ENCODE measurements around the gene FRG2B.
"Not testable (repeated sequence)": the region's sequence is repeated elsewhere in the genome, so short reads cannot be mapped to it uniquely, and the experiment has no call there.

The FRG2B gene

DNA sequence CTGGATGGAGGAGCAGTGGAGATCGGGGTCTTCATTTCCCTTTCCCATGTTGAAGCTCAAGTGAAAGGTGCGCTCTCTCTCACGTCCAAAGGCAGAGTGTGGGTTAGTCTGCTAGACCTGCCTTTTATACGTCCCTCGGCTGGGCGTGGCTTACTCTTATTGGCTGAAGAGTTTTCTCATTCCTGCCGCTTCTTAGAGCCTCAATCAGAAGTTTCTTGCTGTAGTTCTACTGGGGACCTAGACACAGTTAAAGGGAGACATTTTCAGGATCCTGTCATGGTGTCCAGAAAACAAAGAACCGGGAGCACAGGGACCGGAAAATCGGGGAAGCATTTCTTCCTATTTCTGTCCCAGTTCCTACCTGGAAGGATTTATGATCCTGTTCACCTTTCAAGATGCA is at the start of gene FRG2B:
Gene FRG2B, minus strand, starts transcription at position 101 of the 400 bp plus-strand sequence. Its CDS starts 53 bp downstream, at position 48.
- not testable (repeated sequence) for FAIRE-seq

DNA sequence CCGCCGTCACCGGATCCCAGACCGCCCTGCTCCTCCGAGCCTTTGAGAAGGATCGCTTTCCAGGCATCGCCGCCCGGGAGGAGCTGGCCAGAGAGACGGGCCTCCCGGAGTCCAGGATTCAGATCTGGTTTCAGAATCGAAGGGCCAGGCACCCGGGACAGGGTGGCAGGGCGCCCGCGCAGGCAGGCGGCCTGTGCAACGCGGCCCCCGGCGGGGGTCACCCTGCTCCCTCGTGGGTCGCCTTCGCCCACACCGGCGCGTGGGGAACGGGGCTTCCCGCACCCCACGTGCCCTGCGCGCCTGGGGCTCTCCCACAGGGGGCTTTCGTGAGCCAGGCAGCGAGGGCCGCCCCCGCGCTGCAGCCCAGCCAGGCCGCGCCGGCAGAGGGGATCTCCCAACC is 40.9 kb upstream of the FRG2B start:
- not testable (repeated sequence) for FAIRE-seq

DNA sequence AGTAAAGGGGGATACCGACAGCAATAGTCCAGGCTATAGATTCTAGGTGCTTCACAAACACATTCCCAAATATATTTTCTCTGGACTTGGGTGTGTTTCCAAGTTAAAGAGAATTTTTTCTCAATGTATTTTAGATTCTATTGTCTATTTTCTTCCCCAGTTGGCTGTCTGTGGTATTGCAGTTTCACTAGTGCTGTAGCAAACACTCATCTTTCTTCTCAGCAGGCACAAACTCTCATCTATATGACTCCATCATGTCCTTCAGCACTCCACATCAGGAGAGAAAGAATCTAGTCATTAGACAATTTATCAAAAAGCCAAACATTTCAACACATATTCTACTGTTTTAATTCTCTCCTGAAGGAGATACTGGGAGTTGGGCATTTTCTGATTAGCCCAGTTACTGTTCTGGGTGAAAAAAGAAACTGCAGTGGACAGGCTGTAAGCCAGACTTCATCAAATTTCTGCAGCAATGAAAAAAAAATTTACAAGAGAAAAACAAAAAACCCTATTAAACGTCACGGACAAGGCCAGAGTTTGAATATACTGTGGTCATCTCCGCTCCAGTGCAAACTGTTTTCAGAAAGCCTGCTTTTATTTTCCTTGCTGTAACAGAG is 37.1 kb upstream of the FRG2B start:
- not testable (repeated sequence) for FAIRE-seq

DNA sequence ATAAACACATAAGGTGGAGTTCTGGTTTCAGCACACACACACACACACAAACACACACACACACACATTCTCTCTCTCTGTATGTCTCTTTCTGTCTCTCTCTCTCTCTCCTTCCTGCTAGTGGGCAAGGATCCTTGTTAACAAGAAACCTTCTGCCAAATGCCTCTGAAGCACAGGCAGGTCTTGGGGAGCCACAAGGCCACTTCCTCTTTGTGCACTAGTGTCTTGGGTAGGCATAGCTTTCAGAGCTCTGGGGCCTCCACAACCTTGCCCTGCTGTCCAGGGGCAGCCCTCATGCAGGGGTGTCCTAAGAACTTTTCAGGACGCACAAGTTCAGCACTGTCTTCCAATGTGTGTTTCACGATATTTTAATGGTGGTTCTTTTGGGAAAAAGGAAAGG is 34.5 kb upstream of the FRG2B start:
- not testable (repeated sequence) for FAIRE-seq

DNA sequence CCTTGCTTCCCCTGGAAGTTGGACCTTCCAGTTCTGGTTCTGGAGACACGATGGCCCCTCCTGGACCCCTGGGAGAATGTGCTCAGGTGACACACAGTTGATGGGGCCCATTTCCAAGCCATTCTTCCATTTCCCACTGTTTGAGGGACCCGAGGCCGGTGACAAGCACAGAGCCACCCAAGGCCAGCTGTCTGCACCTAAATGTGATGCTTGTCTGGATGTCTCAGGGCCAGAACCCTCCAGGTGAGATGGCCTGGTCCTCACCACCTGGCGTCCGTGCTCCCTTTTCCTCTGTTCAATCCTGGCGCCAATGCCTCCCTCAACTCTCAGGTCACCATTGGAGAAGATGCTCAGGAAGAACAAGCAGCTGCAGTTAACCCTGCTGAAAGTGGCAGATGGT is 33.9 kb upstream of the FRG2B start:
- not testable (repeated sequence) for FAIRE-seq

DNA sequence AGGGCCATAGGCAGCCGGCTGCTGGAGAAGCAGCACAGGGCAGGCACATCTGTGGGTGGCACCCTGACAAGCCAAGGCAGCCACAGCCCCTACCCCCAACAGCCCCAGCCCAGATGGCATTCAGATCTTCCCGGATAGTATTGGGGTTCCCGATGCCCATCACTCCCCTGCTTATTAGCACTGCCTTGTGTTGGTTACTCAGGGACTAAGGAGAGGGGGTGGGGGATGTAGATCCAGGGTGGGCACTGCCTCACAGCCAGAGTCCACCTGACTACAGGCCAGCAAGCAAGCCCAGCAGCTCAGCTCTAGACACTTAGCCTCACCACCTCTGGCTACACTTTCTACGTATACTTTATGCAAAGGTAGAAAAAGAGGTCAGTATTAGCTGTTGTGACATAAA is 30.7 kb upstream of the FRG2B start:
- FAIRE-seq = not testable (repeated sequence)

DNA sequence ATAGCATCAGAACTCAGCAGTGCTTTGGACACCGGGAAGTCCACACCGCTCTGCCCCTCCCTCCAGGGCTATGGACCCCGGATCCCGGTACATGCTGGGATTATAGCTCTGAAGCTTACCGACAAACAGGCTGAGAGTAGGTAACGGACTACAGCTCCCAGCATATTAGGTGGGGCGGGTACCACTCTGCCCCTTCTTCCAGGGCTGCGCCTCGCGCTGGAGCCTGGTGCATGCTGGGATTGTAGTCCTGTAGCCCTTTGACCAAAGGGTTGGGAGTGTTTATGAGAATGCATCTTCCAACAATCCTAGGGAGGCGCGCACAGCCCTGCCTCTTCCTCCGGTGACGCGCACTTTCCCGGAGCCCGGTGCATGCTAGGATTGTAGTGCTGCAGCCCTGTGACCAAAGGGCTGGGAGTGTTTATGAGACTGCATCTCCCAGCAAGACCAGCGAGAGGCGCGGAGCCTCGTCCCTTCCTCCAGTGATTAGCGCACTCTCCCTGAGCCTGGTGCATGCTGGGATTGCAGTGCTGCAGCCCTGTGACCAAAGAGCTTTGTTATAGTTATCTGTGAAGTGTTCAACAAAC is 22.4 kb upstream of the FRG2B start:
- not testable (repeated sequence) for FAIRE-seq

DNA sequence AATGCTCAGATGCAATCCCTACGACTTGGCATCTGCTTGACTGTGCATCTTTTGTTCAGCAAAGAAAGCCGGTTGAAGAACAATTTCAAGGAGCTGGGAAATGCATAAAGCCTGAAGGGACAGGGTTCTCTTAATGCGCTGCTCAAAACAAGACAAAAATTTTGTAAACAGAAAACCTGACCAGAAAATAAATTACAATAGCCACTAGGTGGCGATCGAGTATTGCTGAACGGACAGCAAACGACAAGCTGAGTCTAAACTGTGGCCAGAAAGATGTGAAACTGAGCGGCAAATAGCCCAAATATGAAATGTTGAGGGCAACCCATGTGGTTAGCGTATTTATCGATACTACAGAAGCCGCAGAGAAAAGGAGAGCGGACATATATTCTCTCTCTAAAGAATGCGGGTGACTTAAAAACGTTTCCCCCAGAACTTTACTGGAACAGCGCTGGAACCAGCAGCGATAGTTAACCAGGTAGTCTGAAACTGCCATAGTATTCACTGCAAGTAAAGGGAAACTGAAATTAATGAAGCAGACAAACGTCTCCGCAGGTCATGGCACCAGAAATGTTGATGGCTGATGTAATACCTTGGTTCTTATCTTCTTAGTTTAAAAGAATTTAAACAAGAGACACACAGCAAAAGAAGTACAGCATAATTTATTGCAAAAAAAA is 20.6 kb upstream of the FRG2B start:
- not testable (repeated sequence) for FAIRE-seq

DNA sequence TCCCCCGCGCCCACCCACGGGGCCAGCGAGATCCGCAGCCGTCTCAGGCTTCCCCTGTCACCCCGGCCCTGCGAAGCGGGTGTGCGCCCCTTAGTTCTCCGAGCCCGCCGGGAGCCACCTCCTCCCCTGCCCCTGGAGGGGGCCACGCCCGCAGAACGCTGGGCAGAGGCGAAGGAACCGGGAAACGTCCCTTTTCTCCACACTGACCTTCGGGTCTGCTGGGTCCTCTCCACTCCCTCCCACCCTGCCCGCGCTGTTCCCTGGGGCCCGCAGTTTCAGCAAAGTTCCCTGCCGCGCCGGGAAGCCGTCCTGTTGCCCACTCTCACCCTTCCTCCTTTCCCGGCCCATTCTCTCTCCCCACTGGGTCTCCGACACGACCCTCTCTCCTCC is 11.2 kb upstream of the FRG2B start:
- not testable (repeated sequence) for FAIRE-seq

DNA sequence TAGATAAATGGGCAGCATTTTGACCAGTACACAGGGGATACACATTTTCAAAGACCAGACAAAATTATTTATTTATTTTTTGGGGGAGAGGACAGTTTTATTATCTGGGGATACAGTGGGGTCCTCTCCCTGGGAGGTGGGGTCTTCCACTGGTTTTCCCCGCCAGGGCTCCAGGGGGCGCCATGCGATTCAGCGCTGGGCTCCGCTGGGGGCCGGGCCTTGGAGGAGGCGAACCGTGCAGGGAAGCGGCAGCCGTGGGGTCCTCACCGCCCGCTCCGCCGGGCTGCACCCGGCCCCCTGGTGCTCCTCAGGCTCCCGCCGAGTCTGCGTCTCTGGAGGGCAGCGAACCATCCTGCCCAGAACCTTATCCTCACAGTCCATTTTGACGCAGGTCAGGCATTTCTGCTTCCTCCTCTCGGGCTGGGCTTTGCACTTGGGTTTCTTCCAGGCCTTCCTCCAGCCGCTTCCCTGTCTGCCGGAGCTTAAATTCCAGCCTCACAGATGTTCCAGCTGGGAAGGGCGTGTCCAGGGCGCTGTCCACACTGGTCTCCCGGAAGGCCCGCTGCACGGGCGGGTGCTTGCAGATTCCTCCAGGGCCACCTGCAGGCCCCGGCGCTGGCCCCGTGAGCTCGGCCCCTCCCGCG is 10.7 kb upstream of the FRG2B start:
- not testable (repeated sequence) for FAIRE-seq

DNA sequence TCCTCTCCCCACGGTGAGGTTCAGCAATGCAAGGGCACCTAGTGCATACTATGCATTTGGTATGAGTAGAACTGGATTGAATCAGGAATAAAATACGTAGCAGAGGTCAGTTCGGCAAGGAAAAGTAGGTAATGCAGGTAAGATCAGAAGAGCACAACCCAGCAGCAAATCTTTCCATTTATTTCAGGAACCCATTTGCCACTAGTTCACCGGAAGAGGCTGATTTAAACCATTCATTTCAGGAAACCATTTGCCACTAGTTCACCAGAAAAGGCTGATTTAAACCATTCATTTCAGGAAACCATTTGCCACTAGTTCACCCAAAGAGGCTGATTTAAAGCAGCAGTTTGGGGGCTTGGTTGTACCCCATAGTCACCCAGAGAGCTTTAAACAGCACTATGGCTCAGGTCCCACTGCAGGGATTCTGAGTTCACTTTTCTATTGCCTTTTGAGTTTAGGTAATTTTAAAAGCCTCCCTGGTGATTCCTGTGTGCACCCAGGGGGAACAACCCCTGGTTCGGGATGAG is 4.2 kb upstream of the FRG2B start:
- not testable (repeated sequence) for FAIRE-seq

DNA sequence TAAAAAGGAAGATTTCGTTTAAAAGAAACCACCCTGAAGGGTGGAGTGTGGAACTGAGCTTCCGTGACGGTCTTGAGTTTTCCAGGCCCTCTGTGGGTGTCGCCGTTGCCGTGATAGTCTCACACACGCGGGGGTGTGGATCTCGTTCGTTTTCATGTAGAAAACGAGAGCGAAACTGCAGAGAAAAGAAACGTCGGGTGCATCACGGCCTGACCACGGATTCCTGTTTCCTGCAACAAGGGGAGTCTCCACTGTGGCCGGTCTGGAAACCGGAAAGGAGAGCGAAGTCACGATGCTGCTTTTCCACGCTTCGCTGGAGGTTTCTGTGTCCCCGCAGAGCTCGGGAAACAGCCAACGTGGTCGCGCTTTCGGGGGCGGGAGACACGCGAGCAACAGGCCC is 4.1 kb downstream of the FRG2B start:
- not testable (repeated sequence) for FAIRE-seq

DNA sequence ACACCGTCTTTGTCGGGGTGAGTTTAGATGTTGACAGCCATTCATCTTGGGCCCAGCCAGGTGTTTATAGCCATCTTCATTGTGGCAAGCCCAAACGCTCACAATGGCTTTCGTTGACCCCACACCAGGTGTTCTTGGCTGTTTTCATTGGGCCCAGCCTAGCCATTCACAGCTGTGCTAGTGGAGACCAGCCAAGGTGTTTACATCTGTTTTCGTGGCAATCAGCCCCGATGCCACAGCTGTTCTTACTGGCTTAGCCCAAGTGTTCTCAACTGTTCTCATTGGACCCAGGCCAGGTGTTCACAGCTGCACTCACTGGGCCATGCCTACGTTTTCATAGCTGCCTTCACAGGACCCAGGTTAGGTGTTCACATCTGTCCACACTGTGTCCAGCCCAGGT is 7.7 kb downstream of the FRG2B start:
- FAIRE-seq = no peak

DNA sequence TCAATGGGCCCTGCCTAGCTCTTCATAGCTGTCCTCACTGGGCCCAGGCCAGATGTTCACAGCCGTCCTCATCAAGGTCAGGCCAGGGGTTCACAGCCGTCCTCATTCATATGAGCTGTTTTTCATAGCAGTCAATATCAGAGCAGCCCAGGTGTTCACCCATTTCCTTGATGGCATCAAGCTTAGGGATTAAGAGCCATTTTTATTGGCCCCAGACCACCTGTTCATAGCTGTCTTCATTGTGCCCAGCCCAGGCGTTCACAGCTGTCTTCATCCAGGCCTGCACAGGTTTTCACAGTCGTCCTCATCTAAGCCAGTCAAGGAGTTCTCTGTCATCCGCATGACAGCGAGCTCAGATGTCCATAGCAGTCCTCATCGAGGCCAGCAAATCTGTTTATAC is 9.4 kb downstream of the FRG2B start:
- no peak for FAIRE-seq

DNA sequence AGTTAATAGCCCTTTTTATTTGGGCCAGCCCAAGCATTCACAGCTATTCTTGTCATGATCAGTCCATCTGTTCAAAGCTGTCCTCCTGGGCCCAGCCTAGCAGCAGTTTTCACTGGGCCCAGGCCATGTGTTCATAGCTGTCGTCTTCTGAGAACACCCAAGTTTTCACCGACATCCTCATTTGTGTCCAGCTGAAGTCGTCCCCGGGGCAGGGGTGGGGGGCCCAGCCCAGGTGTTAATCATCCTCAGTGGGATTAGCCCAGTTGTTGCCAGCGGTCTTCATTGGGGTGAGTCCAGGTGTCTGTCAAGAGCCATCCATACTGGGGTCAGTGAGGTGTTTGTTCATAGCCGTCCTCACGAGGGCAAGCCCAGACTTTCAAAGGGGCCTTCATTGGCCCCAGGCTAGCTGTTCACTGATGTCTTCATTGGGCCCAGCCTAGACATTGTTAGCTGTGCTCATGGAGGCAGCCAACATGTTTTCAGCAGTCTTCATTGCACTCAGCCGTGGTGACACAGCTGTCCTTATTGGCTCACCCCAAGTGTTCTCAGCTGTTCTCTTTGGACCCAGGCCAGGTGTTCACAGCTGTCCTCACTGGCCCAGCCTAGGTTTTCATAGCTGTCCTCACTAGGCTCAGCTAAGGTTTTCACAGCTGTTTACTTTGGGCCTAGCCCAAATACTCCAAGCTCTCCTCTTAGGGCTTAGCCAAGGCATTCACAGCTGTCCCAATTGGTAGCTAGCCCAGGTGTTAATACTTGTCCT is 10.0 kb downstream of the FRG2B start:
- FAIRE-seq = no peak

DNA sequence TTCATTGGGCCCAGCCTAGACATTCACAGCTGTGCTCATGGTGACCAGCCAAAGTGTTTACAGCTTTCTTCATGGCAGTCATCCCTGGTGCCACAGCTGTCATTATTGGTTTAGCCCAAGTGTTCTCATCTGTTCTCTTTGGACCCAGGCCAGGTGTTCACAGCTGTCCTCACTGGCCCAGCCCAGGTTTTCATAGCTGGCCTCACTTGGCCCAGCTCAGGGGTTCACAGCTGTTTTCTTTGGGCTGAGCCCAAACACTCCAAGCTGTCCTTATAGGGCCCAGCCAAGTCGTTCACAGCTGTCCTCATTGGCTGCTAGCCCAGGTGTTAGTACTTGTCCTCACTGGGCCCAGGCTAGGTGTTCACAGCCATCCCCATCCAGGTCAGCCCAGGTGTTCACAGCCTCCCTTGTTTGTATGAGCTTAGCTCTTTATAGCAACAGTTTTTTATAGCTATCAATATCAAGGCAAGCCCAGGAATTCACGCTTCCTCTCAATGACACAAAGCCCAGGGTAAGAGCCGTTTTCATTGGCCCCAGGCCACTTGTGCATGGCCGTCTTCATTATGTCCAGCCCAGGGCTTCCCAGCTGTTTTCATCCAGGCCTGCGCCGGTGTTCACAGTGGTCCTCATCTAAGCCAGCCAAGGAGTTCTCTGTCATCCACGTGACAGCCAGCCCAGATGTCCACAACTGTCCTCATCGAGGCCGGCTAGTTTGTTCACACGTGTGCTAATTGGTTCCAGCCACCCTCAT is 11.6 kb downstream of the FRG2B start:
- no peak for FAIRE-seq

DNA sequence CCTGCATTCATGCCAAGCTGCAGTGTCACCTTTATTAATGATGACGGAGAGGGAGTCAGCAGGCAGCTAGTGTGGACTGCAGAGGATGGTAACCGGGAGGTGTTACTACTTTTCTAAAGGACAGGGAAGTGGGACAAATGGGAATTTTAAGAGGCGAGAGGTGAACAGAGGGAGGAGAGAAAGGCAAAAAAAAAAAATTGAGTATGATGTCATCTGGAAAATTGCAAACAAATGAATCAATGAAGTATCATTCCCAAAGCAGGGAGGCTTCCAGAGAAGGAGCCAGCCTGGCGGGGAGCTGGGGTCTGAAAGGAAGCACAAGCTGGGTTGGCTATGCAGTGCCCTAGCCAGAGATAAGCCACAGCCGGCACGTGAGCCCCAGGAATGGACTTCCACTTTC is 12.9 kb downstream of the FRG2B start:
- FAIRE-seq = no peak

DNA sequence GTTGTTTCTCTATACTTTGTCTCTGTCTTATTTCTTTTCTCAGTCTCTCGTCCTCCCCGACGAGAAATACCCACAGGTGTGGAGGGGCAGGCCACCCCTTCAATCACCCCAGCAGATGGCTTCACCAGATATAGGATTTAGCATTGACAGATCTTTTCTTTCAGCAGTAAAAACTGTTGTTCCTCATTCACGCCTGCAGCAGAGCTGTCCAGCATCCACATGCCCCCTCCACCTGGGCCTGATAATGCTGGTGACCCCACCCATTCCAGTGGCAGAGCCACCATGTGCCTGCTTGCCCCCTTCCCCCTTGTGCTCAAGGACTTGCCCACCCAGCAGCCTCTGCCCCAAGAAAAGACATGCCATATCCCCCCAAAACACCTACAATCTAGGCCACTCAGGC is 15.5 kb downstream of the FRG2B start:
- no peak for FAIRE-seq

DNA sequence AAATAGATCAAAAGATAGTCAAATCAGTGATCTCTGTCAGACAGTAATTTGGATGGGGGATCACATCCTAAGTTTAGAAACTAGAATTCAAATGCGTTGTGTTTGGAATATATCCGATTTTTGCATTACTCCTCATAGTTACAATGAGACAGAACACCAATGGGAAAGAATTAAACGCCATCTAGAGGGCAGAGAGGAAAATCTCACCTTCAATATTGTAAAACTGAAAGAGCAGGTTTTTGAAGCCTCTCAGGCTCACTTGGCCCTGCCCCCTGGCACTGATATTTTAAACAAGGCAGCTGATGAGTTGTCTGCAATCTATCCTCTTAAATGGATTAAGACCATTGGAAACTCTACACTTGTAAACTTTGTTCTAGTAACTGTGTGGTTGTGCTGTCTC is 17.7 kb downstream of the FRG2B start:
- no peak for FAIRE-seq

DNA sequence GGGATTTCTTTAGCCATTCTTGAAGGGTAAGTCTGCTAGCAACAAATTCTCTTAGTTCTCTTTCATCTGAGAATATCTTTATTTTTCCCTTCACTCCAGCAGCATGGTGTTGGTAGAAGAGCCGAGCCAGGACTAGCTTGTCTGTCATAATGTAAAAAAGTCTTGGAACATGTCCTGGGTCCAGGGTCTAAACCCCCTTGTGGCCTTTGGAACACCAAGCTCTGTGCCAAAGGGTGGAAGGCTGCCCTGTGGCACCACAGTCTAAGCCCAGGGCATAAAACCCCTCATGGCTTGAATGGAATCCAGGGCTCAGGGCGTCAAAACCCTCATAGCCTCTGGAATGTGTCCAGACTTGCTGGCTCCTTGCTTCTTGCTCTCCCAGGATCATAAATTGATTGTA is 23.2 kb downstream of the FRG2B start:
- not testable (repeated sequence) for FAIRE-seq

DNA sequence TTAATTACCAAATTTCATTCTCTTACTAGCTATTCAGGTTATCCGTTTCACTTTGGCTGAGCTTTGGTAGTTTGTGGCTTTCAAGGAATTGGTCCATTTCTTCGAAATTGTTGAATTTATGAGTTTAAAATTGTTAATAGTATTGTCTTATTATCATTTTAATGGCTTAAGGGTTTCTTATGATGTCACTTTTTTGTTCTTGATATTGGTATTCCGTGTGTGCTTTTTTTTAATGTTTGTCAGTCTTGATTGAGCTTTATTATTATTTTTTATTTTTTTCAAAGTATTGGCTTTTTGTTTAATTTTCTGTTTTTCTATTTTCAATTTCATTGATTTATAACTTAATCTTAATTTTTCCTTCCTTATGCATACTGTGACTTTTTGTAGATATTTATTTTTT is 25.9 kb downstream of the FRG2B start:
- FAIRE-seq = peak; percentile 5

DNA sequence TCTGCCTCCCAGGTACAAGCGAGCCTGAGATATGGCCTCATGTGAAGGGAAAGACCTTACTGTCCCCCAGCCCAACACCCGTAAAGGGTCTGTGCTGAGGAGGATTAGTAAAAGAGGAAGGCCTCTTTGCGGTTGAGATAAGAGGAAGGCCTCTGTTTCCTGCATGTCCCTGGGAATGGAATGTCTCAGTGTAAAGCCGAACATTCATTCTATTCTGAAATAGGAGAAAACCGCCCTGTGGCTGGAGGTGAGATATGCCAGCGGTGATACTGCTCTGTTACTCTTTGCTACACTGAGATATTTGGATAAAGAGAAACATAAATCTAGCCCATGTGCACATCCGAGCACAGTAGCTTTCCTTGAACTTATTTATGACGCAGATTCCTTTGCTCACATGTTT is 26.7 kb downstream of the FRG2B start:
- FAIRE-seq = not testable (repeated sequence)
